GM12873 (cell line): ENCODE results near the gene ARPP19.
A peak's percentile ranks its signal among the peaks of the same experiment; 100 is the strongest.

ENCODE experiments used
- TF ChIP-seq, protein P1 (sequence below): IDR thresholded peaks from 2 replicates; pipeline ENCODE4 v1.5.1; 2012; ENCODE audit warnings: low read depth, mild to moderate bottlenecking, moderate library complexity, low read length, control low read depth; ENCODE audit not compliant: insufficient read depth; ENCODE audit errors: missing control alignments

ARPP19 gene

GRCh38 chr15:52532427-52532826 lies 36.4 kb downstream of the ARPP19 start:
- TF ChIP-seq, protein P1, sequence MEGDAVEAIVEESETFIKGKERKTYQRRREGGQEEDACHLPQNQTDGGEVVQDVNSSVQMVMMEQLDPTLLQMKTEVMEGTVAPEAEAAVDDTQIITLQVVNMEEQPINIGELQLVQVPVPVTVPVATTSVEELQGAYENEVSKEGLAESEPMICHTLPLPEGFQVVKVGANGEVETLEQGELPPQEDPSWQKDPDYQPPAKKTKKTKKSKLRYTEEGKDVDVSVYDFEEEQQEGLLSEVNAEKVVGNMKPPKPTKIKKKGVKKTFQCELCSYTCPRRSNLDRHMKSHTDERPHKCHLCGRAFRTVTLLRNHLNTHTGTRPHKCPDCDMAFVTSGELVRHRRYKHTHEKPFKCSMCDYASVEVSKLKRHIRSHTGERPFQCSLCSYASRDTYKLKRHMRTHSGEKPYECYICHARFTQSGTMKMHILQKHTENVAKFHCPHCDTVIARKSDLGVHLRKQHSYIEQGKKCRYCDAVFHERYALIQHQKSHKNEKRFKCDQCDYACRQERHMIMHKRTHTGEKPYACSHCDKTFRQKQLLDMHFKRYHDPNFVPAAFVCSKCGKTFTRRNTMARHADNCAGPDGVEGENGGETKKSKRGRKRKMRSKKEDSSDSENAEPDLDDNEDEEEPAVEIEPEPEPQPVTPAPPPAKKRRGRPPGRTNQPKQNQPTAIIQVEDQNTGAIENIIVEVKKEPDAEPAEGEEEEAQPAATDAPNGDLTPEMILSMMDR, result no peak

DNA sequence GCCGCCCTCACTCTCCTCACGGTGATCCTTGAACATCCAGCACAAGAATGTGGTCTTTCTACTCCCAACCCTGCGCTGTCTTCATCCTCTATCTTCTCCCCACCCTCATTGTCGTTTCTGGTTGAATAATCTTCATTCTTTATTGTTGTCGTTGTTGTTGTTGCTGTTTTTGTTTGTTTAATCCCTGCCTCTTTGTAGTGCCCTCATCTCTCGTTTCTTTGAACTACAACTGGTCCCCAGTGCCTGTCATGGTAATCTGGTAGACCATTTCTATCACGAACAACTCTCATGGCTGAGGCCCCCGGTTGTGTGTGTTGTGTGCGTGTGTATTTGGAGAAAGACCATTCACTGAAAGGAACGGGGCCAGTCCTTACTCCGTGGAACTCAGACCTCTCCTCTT lies 38.9 kb downstream of the ARPP19 start:
- TF ChIP-seq, protein P1, result no peak

DNA sequence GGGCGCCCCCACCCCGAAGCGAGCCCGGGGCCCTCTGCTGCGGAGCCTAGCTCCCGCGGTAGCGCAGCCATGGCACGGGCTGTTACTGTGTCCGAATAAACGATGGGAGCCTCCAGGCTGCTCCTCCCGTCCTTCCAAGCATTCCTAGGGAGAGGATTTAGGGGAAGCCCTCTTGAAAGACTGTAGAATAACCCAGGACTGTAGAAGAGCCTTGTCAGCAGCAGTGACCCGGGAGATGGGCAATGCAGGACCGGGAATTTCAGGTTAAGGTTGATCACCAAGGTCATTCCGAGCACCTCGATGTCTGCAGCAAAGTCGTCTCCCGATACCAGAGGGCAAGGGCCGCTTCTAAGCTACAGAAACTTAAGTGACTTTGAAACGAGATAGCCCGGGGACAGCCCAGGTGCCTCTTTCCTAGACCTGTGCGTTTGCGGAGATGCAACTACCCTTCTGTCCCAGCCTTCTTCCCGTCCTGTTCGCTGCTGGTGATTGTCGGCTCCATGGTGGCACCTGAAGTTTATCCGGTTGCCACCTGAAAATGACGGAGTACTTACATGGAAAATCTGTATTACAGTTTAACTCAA lies 39.4 kb downstream of the ARPP19 start:
- TF ChIP-seq, protein P1, result no peak

GRCh38 chr15:52528564-52529340 lies 40.1 kb downstream of the ARPP19 start, which contains the start of gene MYO5A:
Gene MYO5A, minus strand, starts transcription at chr15:52528880. Its CDS starts 74 bp downstream, at chr15:52528806.
- TF ChIP-seq, protein P1, result peak; percentile 5

GRCh38 chr15:52527911-52528563 lies 40.8 kb downstream of the ARPP19 start:
- TF ChIP-seq, protein P1, result no peak

- TF ChIP-seq, protein P1, result no peak
Measured at GRCh38 chr15:52527196-52527910, 41.5 kb downstream of the ARPP19 start.
